ENCODE data around the gene ADAP1. TPM values are rescaled to one million over a fixed set of nuclear protein-coding genes. Genes with fewer than 3 reads are reported as not detected.
A peak's percentile ranks its signal among the peaks of the same experiment; 100 is the strongest.

Gene ADAP1
- total RNA-seq, 1 experiment from 2014 or later = 6.2 TPM

DNA sequence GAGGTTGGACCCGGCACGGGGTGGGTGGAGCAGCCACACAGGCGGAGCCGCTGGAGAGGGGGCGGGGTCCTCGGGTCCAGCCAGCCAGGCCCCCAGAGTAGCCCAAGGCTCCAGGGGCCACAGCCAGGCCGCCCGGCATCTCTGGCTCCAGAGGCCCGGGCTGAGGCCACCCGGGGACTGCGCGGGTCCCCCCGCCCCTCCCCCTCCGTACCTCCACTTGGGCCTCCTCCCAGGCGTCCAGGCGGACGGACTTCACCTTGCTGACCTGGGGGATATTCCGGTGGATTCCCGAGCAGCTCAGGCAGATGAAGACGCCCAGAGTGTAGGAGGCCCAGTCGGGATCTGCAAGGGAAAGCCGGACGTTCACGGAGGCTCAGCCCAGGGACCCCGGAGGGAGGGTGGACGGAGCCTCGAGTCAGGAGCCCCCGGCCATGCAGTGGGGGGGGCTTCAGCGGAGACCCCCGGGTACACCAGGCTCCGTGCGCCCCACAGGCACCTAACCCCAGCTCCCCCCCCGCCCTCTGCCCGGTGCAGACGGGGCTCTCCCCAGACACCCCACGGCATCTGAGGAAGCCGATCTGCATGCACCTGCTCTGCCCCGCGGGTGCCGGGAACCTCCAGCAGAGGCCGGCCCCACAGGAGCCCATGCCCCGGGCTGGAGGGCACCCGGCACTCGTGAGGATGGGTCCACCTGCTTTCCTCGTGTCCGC, 19.2 kb downstream of the ADAP1 start:
- Histone ChIP-seq H2BK5ac (ENCODE audit: insufficient read length, low read length) (no peak overlapping the region), H3K9ac (ENCODE audit: extremely low read depth, insufficient read length, low read length) (no peak overlapping the region), H3K18ac (ENCODE audit: insufficient read length, low read depth, low read length) (no peak overlapping the region), H3K79me2 (ENCODE audit: insufficient read depth, low read length) (no peaks in the 10 kb centered on the region), H3K4me1 (ENCODE audit: insufficient read depth, low read length) (no peaks in the 10 kb centered on the region), H2AFZ (ENCODE audit: low read length) (no peak overlapping the region), H3T11ph (ENCODE audit: low read length) (no peak overlapping the region), H3K56ac (ENCODE audit: insufficient read length, low read depth, low read length) (no peak overlapping the region), H3K14ac (ENCODE audit: insufficient read depth, low read length) (0 out of 2 replicates have a peak overlapping the region, but pooled peaks have one; percentile 28), H3K23me2 (ENCODE audit: insufficient read length, low read depth, low read length, poor library complexity, severe bottlenecking) (no peaks in the 10 kb centered on the region), H2BK20ac (ENCODE audit: low read depth, low read length, poor library complexity, severe bottlenecking) (no peak overlapping the region), H4K91ac (ENCODE audit: insufficient read length, low read depth, low read length) (no peak overlapping the region), H4K5ac (ENCODE audit: insufficient read length, low read depth, low read length) (no peak overlapping the region), H4K8ac (replicated peaks; ENCODE audit: insufficient read length, low read depth, low read length) (no peak overlapping the region), H3K4ac (ENCODE audit: low read depth, low read length) (no peak overlapping the region), H3K4me2 (ENCODE audit: insufficient read depth, insufficient read length, low read length) (no peak overlapping the region), H3K27me3 (ENCODE audit: insufficient read depth, low read length) (no peaks in the 10 kb centered on the region), H2BK15ac (ENCODE audit: low read depth, low read length) (no peak overlapping the region), H2AK5ac (ENCODE audit: insufficient read length, low read length) (no peak overlapping the region), H3K9me3 (ENCODE audit: control insufficient read depth, low read depth, low read length) (no peaks in the 10 kb centered on the region), H2BK120ac (ENCODE audit: low read depth, low read length, poor library complexity, severe bottlenecking) (no peak overlapping the region), H4K20me1 (ENCODE audit: control insufficient read depth, insufficient read depth, insufficient read length) (no peaks in the 10 kb centered on the region), H3K23ac (ENCODE audit: insufficient read length, low read depth, low read length) (no peak overlapping the region), H3K27ac (ENCODE audit: insufficient read length, low read depth, low read length) (no peak overlapping the region), H2BK12ac (ENCODE audit: insufficient read length, low read depth, low read length) (no peak overlapping the region), H3K79me1 (ENCODE audit: insufficient read depth, low read depth, low read length, poor library complexity, severe bottlenecking) (no peaks in the 10 kb centered on the region)
- no peak overlapping the region for H3K27ac Mint-ChIP-seq
- no peaks in the 10 kb centered on the region for H3K36me3 Mint-ChIP-seq (ENCODE audit: insufficient read depth in 1 of 3, low read depth in 3 of 3)
- H3K27me3 Mint-ChIP-seq (ENCODE audit: low read depth) = no peaks in the 10 kb centered on the region; the same call in 1 of the 2 replicates
- no peak overlapping the region for H3K4me3 Mint-ChIP-seq
- no CpG with 5 or more reads among the region's 46 CpGs for WGBS (ENCODE audit: extremely low coverage, insufficient read length, low lambda C conversion rate)
- H3K9me3 Mint-ChIP-seq = 0 out of 5 replicates have a peak, but pooled peaks cover 0 to 4% of the 10 kb centered on the region in 2 experiments
- H3K4me1 Mint-ChIP-seq = peaks cover 4 to 5% of the 10 kb centered on the region in 2 experiments; a peak in 2 of 4 replicates
- DNase-seq = peak; percentile 64
- TF ChIP-seq CTCF (conservative IDR thresholded peaks at IDR 0.05) = no peak

All from H9 (cell line).